ENCODE data around the gene GJA9. TPM values are rescaled to one million over a fixed set of nuclear protein-coding genes. Genes with fewer than 3 reads are reported as not detected.

The GJA9 gene
- total and polyA plus RNA-seq, 12 donors, result not detected

DNA sequence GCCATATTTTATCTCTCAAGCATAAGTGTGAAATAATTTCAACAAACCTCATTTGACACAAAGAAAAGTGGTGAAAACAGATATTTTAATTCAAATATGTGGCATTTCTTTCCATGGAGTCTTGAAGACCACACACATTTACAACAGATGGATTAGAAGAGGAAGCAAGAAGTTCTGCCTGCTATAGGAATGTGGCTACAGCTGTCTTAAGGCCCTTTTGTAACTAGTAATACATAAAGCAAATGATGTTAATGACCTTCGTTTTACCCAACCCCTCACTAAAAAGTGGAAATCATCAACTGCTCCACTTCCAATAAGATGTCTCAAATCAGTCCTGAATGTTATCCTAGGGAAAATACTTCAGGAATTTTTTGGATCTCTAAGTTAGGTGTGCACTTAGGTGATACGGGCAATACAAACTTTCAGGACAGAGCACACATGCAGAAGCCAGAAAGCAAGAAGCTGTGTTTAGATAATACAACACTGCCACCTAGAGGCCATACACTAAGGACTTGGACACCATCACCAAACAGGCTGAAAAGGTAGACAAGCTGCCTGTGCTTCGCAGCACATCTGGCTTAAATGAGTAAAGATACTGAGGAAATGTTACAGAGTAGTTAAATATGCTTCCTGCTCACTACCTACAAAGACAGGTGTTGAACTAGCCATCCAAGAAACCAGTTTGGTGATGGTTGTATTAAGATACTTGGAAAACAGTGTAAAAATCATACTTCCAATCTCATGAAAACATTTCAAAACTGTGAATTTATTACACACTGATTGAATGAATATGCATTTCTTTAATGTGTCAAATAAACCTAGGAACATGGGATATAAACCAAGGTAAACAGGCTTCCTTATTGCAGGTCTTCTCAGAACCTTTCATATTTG lies 46.2 kb downstream of the GJA9 start:
- no peak overlapping the region for H3K27ac ChIP-seq
- intact Hi-C loops (cut with DNase I), result loop anchor here in 1 of 2 donors (10.0 kb wide), 1 partner anchor 810 kb away; no protein-coding TSS in a partner anchor
- TF ChIP-seq POLR2A (IDR thresholded peaks at IDR 0.05) (no peak), CTCF (IDR thresholded peaks at IDR 0.05) (peak; percentile 61 to 86 (median 75))
- H3K27me3 ChIP-seq, result no peaks in the 10 kb centered on the region
- no peaks in the 10 kb centered on the region for H3K4me1 ChIP-seq (replicated peaks in 1 of 2)
- peak; percentile 23 to 73 (median 55) for DNase-seq
- no peak overlapping the region for H3K4me3 ChIP-seq
- H3K9me3 ChIP-seq (replicated peaks in 1 of 3), result no peaks in the 10 kb centered on the region
- 18 to 30% (median 26%) methylated on average over 3 of the region's 3 CpGs for WGBS, 4 donors
- H3K36me3 ChIP-seq (replicated peaks in 1 of 2), result peaks cover 0 to 28% of the 10 kb centered on the region in 2 donors

DNA sequence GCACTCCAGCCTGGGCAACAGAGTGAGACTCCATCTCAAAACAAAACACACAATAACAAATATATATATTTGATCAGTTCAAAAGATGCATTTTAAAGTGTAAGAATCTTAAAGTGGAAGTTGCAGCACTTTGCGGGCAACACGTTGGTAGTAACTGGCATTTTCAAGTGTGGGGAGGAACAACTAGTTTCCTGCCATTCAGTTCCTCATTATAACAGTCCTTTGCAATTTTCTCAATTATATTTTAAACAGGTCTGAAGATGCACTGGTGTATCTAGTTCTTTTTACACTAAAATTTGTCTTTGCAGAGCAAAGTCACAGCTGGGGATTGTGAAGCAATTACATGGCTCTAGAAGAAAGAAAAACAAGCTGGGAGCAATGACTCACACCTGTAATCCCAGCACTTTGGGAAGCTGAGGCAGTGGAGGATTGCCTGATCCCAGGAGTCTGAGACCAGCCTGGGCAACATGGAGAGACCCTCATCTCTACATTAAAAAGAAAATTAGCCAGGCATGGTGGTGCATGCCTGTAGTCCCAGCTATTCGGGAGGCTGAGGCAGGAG lies 47.1 kb downstream of the GJA9 start:
- H3K27me3 ChIP-seq, result no peaks in the 10 kb centered on the region
- H3K4me3 ChIP-seq, result no peak overlapping the region
- H3K9me3 ChIP-seq (replicated peaks in 1 of 3), result no peaks in the 10 kb centered on the region
- no peaks in the 10 kb centered on the region for H3K4me1 ChIP-seq (replicated peaks in 1 of 2)
- TF ChIP-seq POLR2A (IDR thresholded peaks at IDR 0.05) (no peak), CTCF (IDR thresholded peaks at IDR 0.05) (no peak)
- H3K27ac ChIP-seq, result no peak overlapping the region
- peaks cover 0 to 24% of the 10 kb centered on the region in 2 donors for H3K36me3 ChIP-seq (replicated peaks in 1 of 2)
- 67 to 76% (median 73%) methylated on average over 3 of the region's 3 CpGs for WGBS, 4 donors
- intact Hi-C loops (cut with DNase I), result loop anchor here in 1 of 2 donors (10.0 kb wide), 1 partner anchor 810 kb away; no protein-coding TSS in a partner anchor
- DNase-seq, result no peak

DNA sequence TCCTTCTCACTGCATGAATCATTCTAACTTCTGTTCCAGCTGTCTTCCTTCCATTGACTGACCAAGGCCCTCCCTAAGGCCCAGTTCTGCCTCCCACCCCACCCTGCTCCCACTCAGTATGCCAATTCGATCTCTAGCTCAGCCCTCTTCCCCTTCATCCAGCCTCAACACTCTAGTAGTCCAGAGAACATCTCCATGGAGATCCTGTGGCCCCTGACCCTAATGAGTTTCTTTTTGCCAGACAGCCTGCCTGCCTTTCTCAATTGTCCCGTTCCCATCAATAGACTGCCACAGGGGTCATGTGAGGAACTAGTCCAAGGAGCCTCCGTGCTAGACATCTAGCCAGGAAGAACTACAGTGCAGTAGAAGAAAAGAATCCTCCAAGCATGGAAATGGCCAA lies 48.2 kb downstream of the GJA9 start:
- no peaks in the 10 kb centered on the region for H3K9me3 ChIP-seq (replicated peaks in 1 of 3)
- H3K4me1 ChIP-seq (replicated peaks in 1 of 2), result no peaks in the 10 kb centered on the region
- H3K27ac ChIP-seq, result no peak overlapping the region
- WGBS, 4 donors, result 55 to 79% (median 58%) methylated on average over 3 of the region's 3 CpGs
- no peaks in the 10 kb centered on the region for H3K27me3 ChIP-seq
- H3K4me3 ChIP-seq, result no peak overlapping the region
- H3K36me3 ChIP-seq (replicated peaks in 1 of 2), result peaks cover 0 to 12% of the 10 kb centered on the region in 2 donors
- intact Hi-C loops (cut with DNase I), result loop anchor here in 1 of 2 donors (10.0 kb wide), 1 partner anchor 808 kb away; no protein-coding TSS in a partner anchor
- no peak for TF ChIP-seq POLR2A (IDR thresholded peaks at IDR 0.05)
- no peak for DNase-seq

- Histone ChIP-seq H3K9me3 (replicated peaks in 1 of 3) (no peaks in the 10 kb centered on the region), H3K27ac (no peak overlapping the region), H3K4me1 (replicated peaks in 1 of 2) (no peaks in the 10 kb centered on the region), H3K36me3 (replicated peaks in 1 of 2) (peaks cover 0 to 4% of the 10 kb centered on the region in 2 donors), H3K27me3 (no peaks in the 10 kb centered on the region), H3K4me3 (no peak overlapping the region)
- WGBS, 4 donors, result 80 to 90% (median 83%) methylated on average over 3 of the region's 3 CpGs
- no peak for TF ChIP-seq POLR2A (IDR thresholded peaks at IDR 0.05)
- no peak for TF ChIP-seq CTCF (IDR thresholded peaks at IDR 0.05)
- intact Hi-C loops (cut with DNase I), result loop anchor here in 1 of 2 donors (10.0 kb wide), 1 partner anchor 808 kb away; no protein-coding TSS in a partner anchor
- DNase-seq, result no peak
These were observed 49.0 kb downstream of the GJA9 start for GRCh38 chr1:38832370-38832734.

Data from adrenal gland (tissue), 12 donors.